Measurements from ENCODE around the gene FNBP1L.

FNBP1L gene

DNA sequence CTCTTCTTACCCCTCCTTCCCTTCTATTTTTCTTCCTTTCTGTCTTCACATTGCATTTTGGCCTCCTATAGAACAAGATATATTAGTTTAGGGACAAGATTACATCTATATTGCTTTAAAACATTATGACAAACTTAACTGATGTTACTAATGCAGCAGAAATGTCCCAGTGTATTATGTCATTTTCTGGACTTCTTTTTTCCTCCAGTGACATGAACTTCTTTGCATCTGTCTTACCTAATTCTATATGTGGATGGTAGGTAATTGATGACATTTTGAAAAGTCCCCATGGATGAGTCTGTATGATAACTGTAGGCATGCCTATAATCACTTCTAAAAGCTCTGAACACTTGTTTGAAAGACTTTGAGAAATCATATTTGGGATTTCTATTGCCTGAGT lies 89.5 kb downstream of the FNBP1L start:
- DNase-seq = peak; percentile 57

DNA sequence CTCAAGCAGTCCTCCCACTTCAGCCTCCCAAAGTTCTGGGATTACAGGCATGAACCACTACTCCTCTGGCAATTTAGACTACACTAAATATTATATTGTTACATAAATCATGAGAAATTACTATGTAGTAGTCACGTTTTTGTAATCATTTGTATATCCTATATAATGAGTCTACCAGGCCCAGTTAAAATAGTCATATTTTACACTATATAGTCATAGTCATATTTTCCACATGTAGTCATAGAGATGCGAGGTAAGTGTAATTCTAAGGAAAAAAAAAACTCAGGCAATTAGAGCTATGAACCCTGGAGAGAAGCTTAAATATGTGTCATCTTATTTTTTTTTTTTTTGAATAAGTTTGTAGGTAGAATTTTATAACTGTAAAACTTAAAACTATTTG lies 90.0 kb downstream of the FNBP1L start:
- DNase-seq = peak; percentile 76

DNA sequence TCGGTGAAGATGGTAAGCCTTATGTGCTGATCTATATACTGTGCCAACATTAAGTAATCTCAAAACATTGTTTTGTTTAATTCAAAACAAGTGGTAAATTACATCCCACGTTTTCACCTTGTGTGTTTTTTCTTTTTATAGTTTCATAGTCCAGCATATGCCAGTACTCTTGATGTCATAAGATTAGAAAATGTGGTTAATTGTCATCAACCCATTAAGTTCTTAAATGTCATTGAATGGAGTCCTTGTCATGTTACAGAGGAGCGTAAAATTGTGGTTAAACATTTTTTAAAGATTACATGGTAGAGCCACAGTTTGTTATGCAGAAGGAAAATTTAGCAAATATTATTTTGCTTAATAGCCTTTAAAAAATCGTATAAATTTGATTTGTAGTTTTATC lies 93.1 kb downstream of the FNBP1L start:
- no peak for DNase-seq

DNA sequence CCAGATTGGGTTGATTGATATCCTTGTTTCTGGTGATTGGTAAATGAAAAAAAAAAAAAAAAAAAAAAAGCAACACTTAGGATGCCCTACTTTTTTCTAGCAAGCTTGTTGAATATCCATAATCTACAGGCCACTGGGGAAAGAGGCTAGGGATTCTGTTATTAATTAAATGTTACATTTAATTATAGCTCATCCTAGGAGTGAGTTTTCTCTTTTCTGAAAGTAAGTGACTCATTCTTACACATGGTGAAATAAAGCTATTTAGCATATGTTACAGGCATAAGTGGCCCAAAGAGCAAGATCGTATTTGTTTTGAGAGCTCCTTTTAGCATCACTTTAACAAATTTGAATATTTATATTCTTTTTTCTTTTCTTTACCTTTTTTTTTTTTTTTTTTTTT lies 94.5 kb downstream of the FNBP1L start:
- DNase-seq = peak; percentile 12

DNA sequence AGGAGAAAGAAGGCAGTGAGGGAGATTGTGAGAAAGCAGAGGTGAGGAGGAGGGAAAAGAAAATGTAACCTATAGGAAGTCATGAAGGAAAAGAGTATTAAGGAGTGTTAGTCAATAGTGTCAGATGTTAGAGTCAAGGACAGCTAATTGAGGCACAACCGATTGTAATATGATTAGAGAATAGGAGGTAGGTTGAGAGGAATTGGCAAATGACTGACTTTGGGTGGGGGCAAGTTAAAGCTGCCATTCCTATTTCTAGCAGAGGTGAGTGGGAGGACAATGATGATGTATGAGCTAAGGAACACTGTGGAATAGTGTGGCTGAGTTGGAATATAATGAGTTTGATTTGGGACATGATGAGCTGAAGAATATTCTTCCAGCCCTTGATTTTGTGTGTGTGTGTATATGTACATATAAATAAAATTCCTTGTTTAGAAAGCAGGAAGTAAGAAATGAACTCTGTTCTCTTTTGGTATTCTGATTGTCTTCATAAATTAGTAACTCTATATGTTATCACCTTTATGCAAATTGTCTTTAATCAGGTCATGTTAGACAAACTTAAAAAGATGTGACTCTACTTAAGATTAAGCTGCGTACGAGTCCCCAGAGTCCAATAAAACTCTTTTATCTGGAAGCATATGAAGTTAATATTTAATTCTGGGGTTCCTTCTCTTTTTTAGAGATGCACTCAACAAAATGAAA lies 98.4 kb downstream of the FNBP1L start:
- DNase-seq = no peak

DNA sequence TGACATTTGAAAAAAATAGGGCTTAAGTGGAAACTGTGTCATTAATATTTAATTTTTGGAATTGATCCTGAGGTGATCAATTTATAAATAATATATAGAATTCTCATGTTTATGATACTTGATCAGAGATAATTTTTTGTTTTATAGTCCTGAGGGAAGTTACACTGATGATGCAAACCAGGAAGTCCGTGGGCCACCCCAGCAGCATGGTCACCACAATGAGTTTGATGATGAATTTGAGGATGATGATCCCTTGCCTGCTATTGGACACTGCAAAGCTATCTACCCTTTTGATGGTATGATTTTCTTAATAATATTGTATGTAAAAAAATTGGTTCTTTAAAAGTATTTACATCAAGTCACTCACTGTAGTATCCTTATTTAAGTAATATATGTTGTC lies 101.2 kb downstream of the FNBP1L start:
- DNase-seq = no peak

DNA sequence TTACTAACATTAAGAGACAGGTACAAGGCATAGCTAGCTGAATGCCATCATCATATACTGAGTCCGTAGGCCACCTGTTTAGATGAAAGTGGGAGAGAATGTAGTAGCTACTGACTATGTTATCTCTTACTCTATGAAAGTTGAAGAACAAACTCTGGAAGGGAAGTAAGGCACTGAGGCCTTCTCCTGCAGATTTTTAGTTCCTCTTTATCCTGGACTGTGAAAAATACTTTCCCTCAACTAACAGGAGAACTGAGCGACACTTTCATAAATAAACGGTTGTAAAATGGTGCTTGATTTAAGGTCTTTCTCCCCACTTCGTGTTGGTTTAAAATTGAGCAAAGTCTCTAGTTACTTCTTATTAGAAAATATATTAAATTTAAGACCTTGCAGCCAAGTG lies 101.9 kb downstream of the FNBP1L start:
- DNase-seq = no peak

DNA sequence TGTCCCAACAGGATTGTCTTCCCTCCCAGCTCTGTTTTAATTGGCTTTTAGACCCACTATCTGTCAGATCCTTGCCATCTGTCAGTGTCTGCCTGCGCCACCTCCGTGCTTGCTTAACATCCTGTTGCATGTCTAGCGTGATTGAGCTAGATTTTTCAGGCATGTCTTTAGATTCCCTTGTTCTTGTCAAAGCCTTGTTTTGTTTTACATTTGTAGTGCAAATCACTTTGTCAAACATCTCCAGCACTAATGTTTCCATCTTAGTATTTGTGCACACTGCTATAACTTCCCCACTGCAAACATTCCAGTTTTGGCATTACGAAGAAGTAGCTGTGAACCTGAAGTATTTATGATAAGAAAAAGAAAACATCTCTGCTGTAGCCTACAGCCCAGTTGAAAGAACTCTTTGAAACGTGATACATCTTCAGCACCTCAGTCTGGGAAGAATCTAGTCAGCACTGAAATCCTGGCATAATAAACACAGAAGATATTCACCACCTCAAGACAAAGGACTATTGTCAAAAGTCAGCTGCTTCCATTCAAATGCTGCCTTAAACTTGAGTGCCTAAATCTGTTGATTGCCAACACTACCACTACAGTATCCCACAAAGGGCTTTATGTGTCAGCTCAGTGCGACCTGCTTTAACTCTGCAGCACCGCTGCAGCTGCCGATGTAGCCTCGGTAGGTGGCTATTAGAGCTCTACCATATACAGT lies 105.0 kb downstream of the FNBP1L start:
- peak; percentile 91 for DNase-seq

DNA sequence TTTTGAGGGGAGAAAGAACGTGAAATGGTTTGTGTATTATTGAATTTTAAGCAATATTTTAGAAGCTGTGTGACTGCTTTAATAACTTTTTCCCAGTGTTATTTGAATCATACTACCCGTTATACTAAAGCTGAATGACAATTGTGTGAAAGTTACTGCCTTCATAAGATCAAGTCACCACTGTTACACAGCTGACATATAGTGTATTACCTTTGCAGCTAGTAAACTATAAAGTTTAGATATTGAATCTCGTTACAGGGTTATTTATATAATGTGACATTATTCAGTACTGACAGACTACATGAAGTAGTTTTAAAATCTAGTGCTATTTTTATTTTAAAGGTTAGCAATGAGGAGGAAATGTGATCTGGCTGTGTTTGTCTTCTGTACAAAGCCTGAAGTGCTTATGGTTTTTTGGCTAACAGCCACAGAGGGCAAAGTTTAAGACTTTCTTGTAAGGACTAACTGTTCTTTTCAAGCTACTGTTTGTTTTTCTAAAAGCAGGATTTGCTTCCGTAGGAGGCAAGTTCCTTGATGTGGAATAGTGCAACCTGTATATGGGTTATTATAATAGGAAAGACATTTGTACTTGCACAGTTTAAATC lies 106.1 kb downstream of the FNBP1L start:
- DNase-seq = peak; percentile 25

DNA sequence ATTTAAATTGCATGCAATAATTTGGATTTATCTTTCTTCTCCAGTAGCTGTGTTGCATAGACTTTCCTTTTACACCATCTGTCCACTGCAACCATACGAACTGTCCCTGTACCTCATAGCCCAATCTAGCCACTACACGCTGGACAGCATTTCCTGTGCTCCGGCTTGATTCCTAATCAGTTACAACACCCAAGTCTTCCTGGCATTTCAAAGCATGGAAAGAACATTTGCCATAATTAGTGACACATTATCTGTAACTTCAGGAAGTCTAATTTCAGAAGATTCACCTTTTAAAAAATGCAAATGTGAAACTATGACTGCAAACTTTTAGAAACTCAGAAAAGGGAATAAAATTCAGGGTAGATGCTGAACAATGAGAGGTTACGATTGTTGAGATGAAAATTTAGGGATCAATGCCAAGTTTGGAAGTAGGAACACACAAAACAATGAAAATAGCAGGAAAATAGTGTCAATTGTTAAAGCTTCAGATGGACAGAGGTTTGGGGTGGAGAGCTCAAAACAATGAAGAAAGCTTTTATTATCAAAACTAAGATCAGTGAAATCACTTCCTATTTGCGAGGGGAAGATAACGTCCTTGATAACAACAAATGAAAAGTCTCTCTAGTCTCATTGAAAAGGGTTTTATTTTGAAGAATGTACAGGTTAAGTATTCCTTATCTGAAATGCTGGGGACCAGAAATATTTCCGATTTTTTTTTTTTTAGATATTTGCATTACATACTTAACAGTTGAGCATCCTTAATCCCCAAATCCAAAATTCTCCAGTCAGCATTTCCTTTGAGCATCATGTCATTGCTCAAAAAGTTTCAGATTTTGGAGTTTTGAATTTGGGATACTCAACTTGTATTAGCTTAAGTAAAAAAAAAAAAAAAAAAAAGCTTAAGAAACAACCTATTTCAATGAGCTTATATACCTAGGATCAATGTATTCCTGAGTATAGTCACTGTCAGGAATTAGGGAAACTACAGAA lies 107.3 kb downstream of the FNBP1L start:
- DNase-seq = no peak

DNA sequence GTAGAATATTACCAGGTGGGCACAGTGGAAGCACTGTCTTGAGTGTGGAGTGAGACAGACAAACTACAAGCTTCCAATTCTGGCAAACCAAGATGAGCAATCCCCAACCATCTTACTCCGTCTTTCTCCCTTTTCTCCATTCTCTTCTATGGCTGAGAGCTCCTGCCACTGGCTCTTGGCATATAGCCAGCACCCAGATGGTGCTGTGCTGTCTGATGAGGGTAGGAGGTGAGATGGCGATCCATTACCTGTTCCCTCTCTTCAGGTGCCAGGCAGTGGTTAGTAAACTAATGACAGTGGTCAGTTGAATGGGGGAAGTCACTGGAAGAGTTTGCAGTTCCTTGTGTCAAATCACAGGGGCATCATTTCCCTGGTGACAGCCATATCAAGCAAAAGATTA lies 108.4 kb downstream of the FNBP1L start:
- DNase-seq = no peak

DNA sequence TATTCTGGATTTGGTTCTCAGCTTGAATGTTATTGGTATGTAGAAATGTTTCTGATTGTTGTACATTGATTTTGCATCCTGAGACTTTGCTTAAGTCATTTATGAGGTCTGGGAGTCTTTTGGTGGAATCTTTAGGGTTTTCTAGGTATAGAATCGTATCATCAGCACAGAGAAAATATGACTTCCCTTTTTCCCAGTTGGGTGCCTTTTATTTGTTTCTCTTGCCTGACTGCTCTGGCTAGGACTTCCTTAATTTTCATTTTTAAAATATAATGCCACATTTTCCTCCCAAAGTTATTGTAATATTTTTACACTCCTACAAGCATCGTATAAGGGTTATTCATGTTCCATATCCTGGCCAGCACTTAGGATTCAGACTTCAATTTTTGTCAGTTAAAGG lies 111.1 kb downstream of the FNBP1L start:
- DNase-seq = no peak

DNA sequence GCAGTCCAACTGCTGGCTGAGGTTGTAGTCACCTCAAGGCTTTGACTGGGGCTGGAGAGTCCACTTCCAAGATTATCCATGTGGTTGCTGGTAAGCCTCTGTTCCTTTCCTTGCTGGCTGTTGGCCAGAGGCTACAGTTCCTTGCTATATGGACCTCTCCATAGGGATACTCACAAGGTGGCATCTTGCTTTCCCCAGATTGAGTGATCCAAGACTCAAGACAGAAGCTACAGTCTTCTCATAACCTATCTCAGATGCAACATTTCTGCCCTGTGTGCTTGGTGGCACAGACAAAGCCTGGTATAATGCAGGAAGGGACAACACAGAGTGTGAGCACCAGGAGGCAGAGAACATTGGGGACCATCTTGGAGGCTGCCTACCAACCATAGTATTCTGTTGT lies 111.8 kb downstream of the FNBP1L start:
- DNase-seq = no peak

DNA sequence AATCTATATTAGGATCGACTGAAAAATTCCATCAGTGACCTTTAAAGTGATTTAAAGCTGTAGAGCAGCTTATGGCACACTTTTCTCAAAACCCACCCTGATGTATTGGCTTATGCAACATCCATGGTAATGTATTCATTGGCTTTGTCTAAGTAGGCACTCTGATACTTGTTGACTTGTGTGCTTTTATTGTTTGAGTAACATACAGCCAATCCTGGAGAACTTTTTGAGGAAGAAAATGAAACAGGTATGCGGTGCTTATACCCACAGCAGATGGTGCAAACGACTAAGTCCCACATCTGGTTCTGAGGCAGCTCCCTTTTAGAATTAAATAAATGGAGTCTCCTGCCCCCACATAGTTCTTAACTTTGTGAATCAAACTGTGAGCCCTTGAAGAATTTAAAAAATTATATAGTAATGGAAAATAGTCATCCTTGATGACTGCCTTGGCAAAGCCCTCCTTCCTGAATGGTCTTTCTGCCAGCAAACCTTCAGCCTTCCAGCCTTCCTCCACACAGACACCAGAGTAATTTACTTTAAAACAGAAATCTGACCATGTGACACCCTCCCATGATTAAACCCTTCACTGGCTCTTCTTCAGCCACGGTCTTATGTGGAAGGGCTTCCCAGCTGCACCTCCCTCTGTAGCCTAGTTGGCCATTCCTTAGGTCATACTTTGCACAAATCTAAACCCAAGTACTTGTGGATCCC lies 117.7 kb downstream of the FNBP1L start:
- DNase-seq = peak; percentile 33

DNA sequence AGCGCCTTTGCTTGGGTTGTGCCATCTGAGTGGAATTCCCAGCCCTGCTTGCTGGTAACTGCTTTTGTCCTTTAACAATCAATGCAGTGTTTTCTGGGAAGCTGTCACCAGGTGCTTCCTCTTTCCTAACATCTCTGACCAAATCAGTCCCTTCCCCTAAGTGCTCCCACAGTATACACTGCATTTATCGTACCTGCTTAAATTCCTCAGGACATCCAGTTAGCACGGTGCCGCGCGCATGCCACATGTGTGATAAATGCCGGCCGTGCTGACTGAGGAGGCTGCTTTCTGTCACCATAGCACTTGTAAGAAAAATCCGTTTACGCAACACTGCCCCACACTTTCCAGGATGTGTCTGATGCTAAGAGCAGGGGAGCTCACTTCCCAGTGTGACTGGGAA lies 118.3 kb downstream of the FNBP1L start:
- DNase-seq = no peak

DNA sequence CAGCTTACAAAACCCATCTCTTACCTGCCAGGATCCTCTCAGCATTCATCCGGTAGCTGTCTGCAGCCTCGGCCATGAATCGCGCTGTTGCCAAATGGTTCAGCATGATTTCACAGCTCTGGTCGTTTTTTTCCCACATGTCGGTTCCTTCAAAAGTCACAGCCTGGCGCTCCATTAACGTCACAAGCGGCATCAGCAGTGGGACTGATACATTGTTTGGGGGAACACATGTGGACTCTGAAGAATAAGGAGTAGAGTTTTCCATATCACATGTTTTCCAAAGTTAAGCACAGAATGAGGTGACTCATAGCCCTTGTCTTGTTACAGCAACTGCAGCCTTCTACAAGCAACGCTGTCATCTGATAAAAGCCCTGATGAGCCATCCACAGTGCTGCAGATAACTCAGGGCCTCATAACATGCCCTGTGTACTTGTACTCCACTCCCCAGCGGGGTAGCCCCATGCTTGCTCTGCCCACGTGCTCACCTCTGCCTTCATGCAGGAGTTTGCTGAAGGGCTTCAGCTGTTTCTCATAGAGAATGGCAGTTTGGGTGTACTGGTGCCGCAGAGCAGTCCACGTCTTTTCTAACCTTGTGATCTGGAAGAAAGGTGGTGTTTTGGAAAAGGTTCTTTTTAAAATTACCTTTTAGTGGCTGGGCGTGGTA lies 119.5 kb downstream of the FNBP1L start:
- peak; percentile 79 for DNase-seq

DNA sequence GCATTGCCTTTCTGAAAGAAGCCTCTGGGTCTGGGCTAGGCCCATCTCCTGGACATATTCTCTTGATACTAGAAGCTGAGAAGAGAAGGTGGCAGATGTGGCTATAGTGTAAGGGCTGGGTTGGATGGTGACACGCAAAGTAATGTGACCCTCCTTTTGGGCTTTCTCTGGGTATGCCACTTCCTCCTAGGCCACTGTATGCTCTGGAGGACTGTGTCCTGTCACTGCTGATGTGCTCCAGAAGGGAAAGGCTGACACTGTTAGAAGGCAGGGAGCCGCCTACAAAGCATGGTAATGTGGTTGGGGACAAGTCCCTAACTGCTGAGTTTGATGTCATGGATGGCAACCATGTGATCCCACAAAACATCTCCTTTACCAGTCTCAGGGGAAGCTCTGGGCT lies 121.6 kb downstream of the FNBP1L start:
- DNase-seq = no peak

DNA sequence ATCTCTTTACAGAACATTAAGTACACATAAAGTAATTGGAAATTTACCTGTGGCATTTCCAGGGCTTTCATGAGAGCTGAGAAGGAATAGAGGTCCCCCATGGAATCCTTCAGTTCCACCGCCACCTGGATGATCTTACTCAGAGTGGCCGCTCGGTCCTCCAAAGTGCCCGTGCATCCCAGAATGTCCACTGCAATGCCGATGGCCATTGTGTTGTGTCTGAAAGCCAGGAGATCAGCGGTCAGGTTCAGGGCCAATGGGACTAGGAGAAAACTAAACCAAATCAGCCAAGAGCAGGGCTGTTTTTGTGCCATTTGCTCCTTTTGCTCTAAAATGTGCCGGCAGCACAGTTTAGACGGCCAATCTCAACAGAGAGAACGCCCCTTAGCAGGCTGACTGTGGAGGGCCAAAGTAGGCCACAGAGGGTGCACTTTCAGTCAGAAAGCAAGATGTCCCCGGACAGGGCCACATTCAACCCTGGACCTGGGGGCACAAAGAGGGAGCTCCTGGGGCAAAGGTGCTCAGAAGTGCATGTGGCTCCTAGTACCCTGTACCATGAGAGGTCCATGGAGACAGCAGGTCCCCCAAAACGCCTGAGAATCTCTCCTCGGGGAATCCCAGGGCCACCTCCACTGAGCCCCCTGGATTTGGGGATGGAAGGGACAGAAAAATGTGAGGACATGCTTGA lies 123.8 kb downstream of the FNBP1L start:
- no peak for DNase-seq

DNA sequence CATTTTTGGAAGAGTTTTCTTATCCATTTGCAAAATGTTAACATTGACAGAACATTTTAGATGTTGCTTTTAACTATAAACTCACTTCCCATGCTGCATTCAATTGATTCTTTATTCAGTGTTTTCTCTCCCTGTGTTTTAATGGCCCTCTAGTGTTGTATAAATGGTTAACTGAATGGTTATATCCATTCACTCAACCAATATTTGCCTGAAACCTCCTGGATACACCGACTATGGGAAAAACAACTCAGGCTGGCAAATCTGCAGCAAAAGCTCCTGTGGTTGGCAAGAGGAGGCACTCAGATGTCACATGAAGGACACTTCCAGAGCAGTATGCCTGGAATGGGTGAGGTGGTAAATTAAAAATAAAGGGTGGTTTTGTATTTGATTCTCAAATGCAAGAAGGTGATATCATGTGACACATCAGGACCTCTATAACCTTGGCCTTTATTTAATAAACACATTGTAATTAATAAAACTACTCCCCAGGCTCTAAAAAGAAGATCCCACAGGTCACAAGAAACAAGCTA lies 126.1 kb downstream of the FNBP1L start:
- DNase-seq = no peak

DNA sequence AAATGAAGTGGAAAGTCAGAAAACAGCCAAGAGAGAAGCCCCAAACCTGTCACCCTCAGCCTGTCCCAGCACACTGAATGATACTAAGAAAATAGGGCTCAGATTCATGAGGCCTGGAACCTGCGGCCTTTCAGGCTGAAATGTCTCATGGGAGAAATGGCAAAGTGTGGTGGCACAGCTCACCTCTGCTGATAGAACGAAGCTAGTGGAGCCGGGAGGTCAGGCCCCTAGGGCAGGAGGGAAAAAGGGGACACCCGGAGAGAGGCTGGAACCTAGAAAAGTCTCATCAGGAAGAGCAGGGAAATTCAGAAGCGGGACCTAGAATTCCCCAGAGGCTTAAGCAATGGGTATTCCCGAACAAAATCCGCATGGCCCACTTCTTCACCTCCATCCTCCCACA lies 126.6 kb downstream of the FNBP1L start:
- no peak for DNase-seq

DNA sequence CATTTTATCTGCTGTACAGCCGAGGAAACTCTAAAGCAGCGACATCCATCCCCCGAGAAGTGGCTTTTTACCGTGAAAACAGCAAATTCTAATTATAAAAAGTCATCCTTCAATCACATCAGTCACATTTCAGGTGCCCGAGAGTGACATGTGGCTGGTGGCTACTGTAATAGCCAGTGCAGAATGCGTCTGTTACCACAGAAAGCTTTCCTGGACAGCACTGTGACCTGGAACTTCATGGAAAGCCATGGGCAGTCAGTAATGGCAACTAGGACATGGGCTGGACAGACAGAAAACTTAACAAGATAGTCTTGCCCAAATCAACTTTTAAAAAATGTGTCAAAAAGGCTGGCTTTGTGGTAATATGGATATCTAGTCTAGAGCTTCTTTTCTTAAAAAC lies 127.1 kb downstream of the FNBP1L start:
- no peak for DNase-seq

Data from fibroblast of skin of back (primary cell).